Panc1 (cell line): ENCODE data around the gene FAM174C. TPM values are rescaled to one million over a fixed set of nuclear protein-coding genes. Genes with fewer than 3 reads are reported as not detected.

Experiments
- ATAC-seq: fragments of 200-7000 bp; cut with Tn5 transposase; 2 replicates; pipeline ENCODE4 v1.9.1; 2020; ENCODE audit warnings: mild to moderate bottlenecking, moderate library complexity
- BruUV-seq: library from RNA; stranded (reverse); fragments of 400-500 nt; replicated peaks from 2 replicates; lab custom pipeline; 2021; lab: Mats Ljungman, UMichigan
- CTCF ChIA-PET: fragments of 300-600 bp; sonication (Branson Sonifier 250); formaldehyde crosslinking; loops from one replicate; lab custom pipeline; 2022; ENCODE audit warnings: antibody characterized with exemption; lab: Charles Lee
- POLR2A ChIA-PET: fragments of 300-600 bp; sonication (Branson Sonifier 250); formaldehyde crosslinking; loops from one replicate; lab custom pipeline; 2022; ENCODE audit warnings: antibody characterized with exemption; lab: Charles Lee
- DNase-seq: peaks from one replicate; pipeline ENCODE4 v3.0.0-alpha.2; 2010; ENCODE audit warnings: low read depth, low spot score
- H3K27ac ChIP-seq: 2 replicates; pipeline ENCODE4 v1.5.1; 2011; ENCODE audit warnings: mild to moderate bottlenecking, low read length, inconsistent platforms
- H3K27me3 ChIP-seq: fragments of 200-500 bp; sonication (Bioruptor generic); 2 replicates; pipeline ENCODE4 v1.6.0; 2014; ENCODE audit warnings: low read length, inconsistent platforms; ENCODE audit not compliant: control insufficient read depth, insufficient read depth
- H3K36me3 ChIP-seq: fragments of 200-500 bp; sonication (Bioruptor generic); 2 replicates; pipeline ENCODE4 v1.5.1; 2014; ENCODE audit warnings: inconsistent platforms, mild to moderate bottlenecking, low read length, moderate library complexity; ENCODE audit not compliant: control insufficient read depth, insufficient read depth
- H3K4me1 ChIP-seq: 2 replicates; pipeline ENCODE4 v1.5.1; 2011; ENCODE audit warnings: inconsistent platforms, mild to moderate bottlenecking, low read length, moderate library complexity; ENCODE audit not compliant: control insufficient read depth, insufficient read depth
- H3K4me3 ChIP-seq, 2 experiments: 2 replicates each; pipeline ENCODE4 v1.5.1; 2011 to 2012; ENCODE audit warnings: low read depth in 2 of 2, low read length in 2 of 2, mild to moderate bottlenecking in 2 of 2, inconsistent platforms in 1 of 2, moderate library complexity in 1 of 2
- H3K9me3 ChIP-seq: fragments of 200-500 bp; sonication (Bioruptor generic); 2 replicates; pipeline ENCODE4 v1.5.1; 2014; ENCODE audit warnings: low read depth, mild to moderate bottlenecking, inconsistent platforms, low read length, moderate library complexity; ENCODE audit not compliant: control insufficient read depth, insufficient read depth
- CTCF ChIP-seq: fragments of 450-650 bp; IDR thresholded peaks from 2 replicates; pipeline ENCODE4 v1.5.1; 2017; ENCODE audit warnings: mild to moderate bottlenecking
- POLR2AphosphoS5 ChIP-seq: IDR thresholded peaks from 2 replicates; pipeline ENCODE4 v1.6.1; 2012; ENCODE audit warnings: mild to moderate bottlenecking, low read depth, low read length, moderate library complexity
- REST ChIP-seq, 2 experiments: IDR thresholded peaks; 2 replicates each; pipeline ENCODE4 v1.6.1; 2011 to 2012; ENCODE audit warnings: low read depth in 2 of 2, control low read depth in 1 of 2, low read length in 1 of 2, mild to moderate bottlenecking in 1 of 2, moderate library complexity in 1 of 2; ENCODE audit not compliant: insufficient read depth in 1 of 2
- SIN3A ChIP-seq: IDR thresholded peaks from 2 replicates; pipeline ENCODE4 v1.6.1; 2012; ENCODE audit warnings: low read depth, mild to moderate bottlenecking, low read length, moderate library complexity, borderline replicate concordance; ENCODE audit not compliant: insufficient read depth
- TCF7L2 ChIP-seq: IDR thresholded peaks from 2 replicates; pipeline ENCODE4 v1.6.1; 2011; ENCODE audit warnings: mild to moderate bottlenecking, low read depth, low read length, inconsistent platforms
- in situ Hi-C: cut with HindIII; loops from 2 replicates; pipeline ENCODE4 v1.10.0; 2016; ENCODE audit warnings: low sequenced_read_pairs, low pct_unique_long_range_greater_than_20kb
- intact Hi-C: fragments of 100-400 bp; cut with micrococcal nuclease; formaldehyde crosslinking; loops from one replicate; pipeline ENCODE4 v1.10.0; 2022; ENCODE audit not compliant: unreplicated experiment
- total RNA-seq: library from RNA; stranded (reverse); gene quantifications from one replicate; pipeline ENCODE4 v1.2.1, GENCODE V29; 2021; ENCODE audit not compliant: unreplicated experiment

FAM174C gene
- total RNA-seq, 1 experiment from 2014 or later: 133 TPM

GRCh38 chr19:1308718-1309117 lies 33.4 kb downstream of the FAM174C start:
- ChIA-PET POLR2A (no interaction called here), CTCF (no interaction called here)
- TF ChIP-seq REST (IDR thresholded peaks at IDR 0.05; ENCODE audit: insufficient read depth in 1 of 2, low read depth in 2 of 2, low read length in 1 of 2) (no peak), POLR2AphosphoS5 (no peak), TCF7L2 (no peak), CTCF (no peak), SIN3A (no peak)
- Histone ChIP-seq H3K27me3 (no peaks in the 10 kb centered on the region), H3K36me3 (no peaks in the 10 kb centered on the region), H3K4me1 (peaks cover 23% of the 10 kb centered on the region), H3K9me3 (no peaks in the 10 kb centered on the region), H3K27ac (no peak overlapping the region), H3K4me3 (no peak overlapping the region)
- DNase-seq (no peak), ATAC-seq (no peak)
- intact Hi-C loops (no loop called here), in situ Hi-C loops (no loop called here)
- no TSS peak for BruUV-seq

GRCh38 chr19:1309977-1310852 lies 34.9 kb downstream of the FAM174C start:
- peaks cover 30% of the 10 kb centered on the region for H3K4me1 ChIP-seq
- ATAC-seq: no peak
- no peaks in the 10 kb centered on the region for H3K9me3 ChIP-seq
- no peaks in the 10 kb centered on the region for H3K27me3 ChIP-seq
- no peak overlapping the region for H3K27ac ChIP-seq
- TF ChIP-seq SIN3A (no peak), POLR2AphosphoS5 (no peak), TCF7L2 (no peak), REST (IDR thresholded peaks at IDR 0.05; ENCODE audit: insufficient read depth in 1 of 2, low read depth in 2 of 2, low read length in 1 of 2) (no peak), CTCF (no peak)
- BruUV-seq: no TSS peak
- intact Hi-C loops (no loop called here), in situ Hi-C loops (no loop called here)
- POLR2A ChIA-PET: interaction anchor here (0.5 kb wide), 1 partner anchor 65 kb away, joined by 4 read pairs; no protein-coding TSS in a partner anchor
- no peaks in the 10 kb centered on the region for H3K36me3 ChIP-seq
- CTCF ChIA-PET: interaction anchor here (0.6 kb wide), 1 partner anchor 558 kb away, joined by 4 read pairs; no protein-coding TSS in a partner anchor
- DNase-seq: no peak
- no peak overlapping the region for H3K4me3 ChIP-seq
